ENCODE results near the gene GPSM3.
"Not testable (repeated sequence)": the region's sequence is repeated elsewhere in the genome, so short reads cannot be mapped to it uniquely, and the experiment has no call there.

Gene GPSM3

DNA sequence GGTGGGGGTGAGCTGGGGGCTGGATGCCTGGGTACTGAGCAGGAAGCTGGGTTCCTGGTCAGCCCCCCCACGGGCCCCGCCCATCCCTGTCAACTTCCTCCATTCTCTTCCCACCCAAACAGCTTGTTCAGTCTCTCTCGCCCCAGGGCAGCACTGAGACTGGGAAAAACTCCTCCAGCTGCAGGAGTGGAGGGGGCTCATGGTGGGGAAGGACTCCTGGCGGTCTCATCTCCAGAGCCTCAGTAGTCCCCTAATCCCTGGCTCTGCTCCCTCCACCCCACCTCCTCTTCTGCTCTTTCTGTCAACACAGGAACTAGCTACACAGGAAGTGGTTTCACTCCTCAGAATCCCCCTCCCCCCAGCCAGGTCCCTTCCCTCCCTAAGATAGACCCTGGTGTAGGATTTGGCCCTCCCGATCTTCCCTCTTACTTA lies at the start of gene GPSM3:
Gene GPSM3 (minus strand): TSS at position 36 of the 432 bp plus-strand sequence. CDS start 130 bp downstream, outside the sequence.
- peak; percentile 44 for DNase-seq (ENCODE audit: low read depth)

GRCh38 chr6:32240686-32241085 lies 48.2 kb upstream of the GPSM3 start:
- DNase-seq (ENCODE audit: low read depth), result no peak

DNA sequence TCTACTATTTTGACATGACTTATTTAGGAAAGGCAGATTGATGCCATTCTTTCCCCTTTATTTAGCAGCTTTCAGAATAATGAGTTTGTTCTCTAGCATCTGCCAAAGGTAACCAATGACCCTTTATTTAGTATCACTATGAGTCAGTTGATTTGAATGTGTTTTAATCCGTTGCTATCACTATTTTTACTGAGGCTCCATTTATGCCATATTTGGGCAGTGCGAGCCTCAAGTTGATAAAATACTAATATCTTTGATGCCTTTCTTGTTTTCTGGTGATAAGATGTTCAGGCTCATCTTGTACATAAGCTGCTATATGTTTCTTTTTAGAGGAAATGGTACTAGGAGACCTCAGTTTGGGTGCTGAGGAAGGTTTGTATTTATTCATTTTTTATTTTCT lies 47.0 kb upstream of the GPSM3 start:
- peak; percentile 5 for DNase-seq (ENCODE audit: low read depth)

DNA sequence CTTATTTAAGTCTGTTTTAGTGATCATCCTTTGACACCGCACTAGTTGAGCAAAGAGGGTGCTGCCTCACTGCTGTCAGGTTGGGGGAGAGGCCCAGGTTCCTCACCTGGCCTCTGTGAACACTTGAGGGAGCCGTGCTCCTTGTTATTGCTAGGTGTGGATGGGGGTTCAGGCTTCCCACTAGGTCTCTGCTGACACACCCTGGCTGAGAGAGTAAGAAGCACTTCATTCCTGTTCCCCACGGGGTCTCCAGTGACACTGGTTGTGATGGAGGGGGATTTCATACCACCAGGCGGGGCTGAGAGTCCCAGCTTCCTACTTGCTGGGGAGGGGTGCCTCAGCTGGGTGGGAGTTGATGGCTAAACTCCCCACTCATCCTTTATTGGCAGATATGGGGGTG lies 42.5 kb upstream of the GPSM3 start:
- no peak for DNase-seq (ENCODE audit: low read depth)

DNA sequence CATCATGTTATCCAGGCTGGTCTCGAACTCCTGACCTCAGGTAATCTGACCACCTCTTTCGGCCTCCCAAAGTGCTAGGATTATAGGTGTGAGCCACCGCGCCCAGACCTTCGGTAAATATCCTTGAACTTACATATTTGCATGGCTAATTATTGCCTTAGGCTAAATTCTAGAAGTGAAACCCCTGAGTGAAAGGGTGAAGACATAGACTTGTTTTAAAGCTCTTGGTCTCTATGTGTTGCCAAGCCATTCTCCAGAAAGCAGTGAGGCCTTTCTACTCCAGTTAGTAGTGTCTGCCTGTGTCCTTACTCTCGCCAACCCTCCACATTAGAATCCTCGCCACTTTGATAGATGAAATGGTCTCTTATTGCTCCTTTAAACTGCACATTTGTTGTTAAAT lies 34.0 kb upstream of the GPSM3 start:
- no peak for DNase-seq (ENCODE audit: low read depth)

- DNase-seq (ENCODE audit: low read depth), result no peak
Measured at GRCh38 chr6:32224696-32225095, 32.3 kb upstream of the GPSM3 start.

- DNase-seq (ENCODE audit: low read depth), result no peak
Measured at GRCh38 chr6:32223258-32224235, 31.1 kb upstream of the GPSM3 start, which contains the start of gene NOTCH4. Gene NOTCH4 (minus strand): TSS chr6:32224067. CDS start chr6:32223928, 139 bp downstream.

- DNase-seq (ENCODE audit: low read depth), result no peak
Measured at GRCh38 chr6:32222333-32223230, 30.1 kb upstream of the GPSM3 start.

- no peak for DNase-seq (ENCODE audit: low read depth)
Measured at GRCh38 chr6:32220021-32220420, 27.6 kb upstream of the GPSM3 start.

- no peak for DNase-seq (ENCODE audit: low read depth)
Measured at GRCh38 chr6:32218167-32218566, 25.7 kb upstream of the GPSM3 start.

- no peak for DNase-seq (ENCODE audit: low read depth)
Measured at GRCh38 chr6:32216998-32217397, 24.6 kb upstream of the GPSM3 start.

DNA sequence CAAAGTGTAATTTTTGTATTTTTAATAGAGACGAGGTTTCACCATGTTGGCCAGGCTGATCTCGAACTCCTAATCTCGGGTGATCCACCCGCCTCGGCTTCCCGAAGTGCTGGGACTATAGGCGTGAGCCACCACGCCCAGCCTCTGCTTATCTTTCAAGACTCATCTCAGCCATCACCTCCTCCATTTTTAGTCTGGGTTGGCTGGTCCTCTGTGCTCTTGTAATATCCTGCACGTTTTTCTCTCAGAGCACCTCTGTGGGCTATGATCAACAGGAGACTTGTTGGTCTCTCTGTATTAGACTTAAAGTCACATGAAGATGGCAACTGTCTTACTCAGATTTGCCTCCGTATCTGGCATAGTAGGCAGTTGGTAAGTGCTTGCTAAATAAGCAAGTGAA lies 23.8 kb upstream of the GPSM3 start:
- no peak for DNase-seq (ENCODE audit: low read depth)

GRCh38 chr6:32215617-32216016 lies 23.2 kb upstream of the GPSM3 start:
- no peak for DNase-seq (ENCODE audit: low read depth)

GRCh38 chr6:32214126-32214525 lies 21.7 kb upstream of the GPSM3 start:
- no peak for DNase-seq (ENCODE audit: low read depth)

DNA sequence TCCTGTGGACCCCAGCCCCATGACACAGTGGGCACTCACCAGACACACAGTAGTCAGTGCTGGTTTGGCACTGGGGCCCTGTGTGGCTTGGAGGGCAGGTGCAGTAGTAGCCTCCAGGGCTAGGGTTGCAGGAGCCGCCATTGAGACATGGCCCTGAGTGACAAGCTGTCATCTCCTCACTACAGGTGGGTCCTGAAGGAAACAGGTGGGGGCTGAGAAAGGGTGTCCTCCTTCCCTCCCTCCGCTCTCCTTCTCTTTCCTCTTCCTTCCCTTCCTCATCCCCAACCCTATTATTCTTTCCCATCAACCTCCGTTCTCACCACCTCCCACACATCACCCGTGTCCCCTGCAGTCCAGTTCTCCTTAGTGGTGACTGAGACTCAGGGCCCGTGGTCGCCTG lies 21.2 kb upstream of the GPSM3 start:
- DNase-seq (ENCODE audit: low read depth), result no peak

DNA sequence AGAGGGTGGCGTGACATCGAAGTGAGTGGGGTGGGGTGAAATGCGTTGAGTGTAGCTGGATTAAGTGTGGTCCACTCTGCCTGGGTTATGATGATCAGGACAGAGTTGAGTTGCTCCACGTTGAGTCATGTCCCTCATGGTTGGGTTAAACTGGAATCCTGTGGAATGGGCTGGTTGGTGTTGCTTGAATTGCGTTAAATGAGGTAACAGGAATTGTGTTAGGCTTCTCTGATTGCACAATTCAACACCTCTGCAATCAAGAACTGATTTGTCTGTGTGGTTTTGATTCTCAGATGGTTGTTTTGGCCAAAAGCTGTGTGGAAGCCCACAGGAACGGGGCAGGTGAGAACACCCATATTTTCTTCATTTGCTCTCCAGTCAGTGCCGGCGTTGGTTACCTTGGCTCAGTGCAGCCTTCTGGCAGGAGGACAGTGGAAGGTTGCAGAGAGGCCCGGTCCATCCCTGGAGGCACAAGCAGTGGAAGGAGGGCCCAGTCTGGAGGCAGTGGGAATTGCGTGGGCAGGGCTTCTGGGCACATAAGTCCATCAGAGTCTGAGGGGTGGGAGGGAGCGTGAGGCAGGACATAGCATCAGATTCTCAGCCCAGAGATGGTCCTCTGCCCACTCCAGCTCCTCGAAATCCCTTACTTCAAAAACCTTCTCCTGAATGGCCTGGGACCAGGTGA lies 19.8 kb upstream of the GPSM3 start:
- DNase-seq (ENCODE audit: low read depth), result peak; percentile 8

- DNase-seq (ENCODE audit: low read depth), result not testable (repeated sequence)
Measured at GRCh38 chr6:32211432-32211831, 19.0 kb upstream of the GPSM3 start.

DNA sequence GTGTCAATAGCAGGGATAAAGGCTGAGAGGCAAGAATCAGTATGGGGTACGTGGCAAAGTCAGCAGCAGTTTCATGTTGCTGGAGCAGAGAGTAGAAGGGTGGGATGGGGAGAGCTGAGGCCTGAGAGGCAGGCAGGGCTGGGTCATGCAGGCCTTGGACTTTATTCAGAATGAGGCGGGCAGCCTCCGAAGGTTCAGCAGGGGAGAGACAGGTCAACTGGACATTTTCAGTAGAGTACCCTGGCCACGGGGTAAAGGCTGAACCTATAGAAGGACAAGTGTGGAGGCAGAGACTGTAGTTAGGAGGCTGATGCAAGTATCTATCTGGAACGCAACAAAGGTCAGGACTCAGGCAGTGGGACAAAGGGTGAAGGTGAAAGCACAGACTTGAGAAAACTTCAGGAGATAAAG lies 17.8 kb upstream of the GPSM3 start:
- DNase-seq (ENCODE audit: low read depth), result no peak

DNA sequence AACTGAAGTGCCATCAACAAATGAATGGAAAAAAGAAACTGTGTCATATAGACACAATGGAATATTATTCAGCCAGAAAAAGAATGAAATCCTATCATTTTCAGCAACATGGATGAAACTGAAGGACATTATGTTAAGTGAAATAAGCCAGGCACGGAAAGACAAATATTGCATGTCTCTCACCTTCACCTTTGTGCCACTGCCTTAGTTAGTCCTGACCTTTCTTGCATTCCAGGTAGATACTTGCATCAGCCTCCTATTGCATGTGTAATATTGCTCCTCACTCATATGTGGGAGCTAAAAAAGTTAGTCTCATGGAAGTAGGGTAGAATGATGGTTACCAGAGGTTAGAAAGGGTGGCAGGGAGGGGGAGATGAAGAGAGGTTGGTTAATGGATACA lies 16.6 kb upstream of the GPSM3 start:
- DNase-seq (ENCODE audit: low read depth), result no peak

GRCh38 chr6:32204268-32204715 lies 11.8 kb upstream of the GPSM3 start:
- DNase-seq (ENCODE audit: low read depth), result no peak

- no peak for DNase-seq (ENCODE audit: low read depth)
Measured at GRCh38 chr6:32203426-32204267, 11.2 kb upstream of the GPSM3 start.

Data from amniotic epithelial cell (primary cell).